ENCODE data around the gene KCNH6.

KCNH6 gene

GRCh38 chr17:63486317-63487013, 36.7 kb upstream of the KCNH6 start:
- no peak for DNase-seq (ENCODE audit: low read depth in 2 of 3, low spot score in 2 of 3)

DNA sequence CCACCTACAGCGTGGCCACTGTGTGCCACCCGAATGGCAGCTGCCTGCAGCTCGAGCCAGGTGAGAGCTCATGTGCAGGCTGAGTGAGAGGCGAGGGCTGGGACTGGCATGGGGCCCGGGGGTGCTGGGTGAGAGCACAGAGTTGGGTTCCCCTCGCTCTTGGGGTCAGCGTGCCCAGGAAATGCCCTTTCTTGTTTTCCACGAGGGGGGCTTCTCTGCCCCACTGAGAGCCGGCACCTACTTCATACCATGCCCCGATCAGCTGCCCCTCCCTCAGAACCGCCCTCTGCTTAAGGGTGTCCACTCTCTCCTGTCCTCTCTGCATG, 36.2 kb upstream of the KCNH6 start:
- no peak for DNase-seq (ENCODE audit: low read depth in 2 of 3, low spot score in 2 of 3)

DNA sequence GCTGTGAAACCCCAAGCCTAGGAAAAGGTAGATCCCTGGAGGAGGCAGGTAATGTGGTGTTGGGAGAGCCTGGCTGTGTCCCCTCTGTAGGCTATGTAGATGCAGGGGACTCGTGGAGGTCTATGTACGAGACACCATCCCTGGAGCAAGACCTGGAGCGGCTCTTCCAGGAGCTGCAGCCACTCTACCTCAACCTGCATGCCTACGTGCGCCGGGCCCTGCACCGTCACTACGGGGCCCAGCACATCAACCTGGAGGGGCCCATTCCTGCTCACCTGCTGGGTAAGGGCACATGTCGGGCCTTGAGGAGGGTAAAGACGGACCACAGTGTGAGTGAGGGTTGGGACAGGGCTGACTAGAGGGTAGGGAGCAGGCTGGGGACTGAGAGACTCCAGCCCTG, 34.3 kb upstream of the KCNH6 start:
- no peak for DNase-seq (ENCODE audit: low read depth in 2 of 3, low spot score in 2 of 3)

- no peak for DNase-seq (ENCODE audit: low read depth in 2 of 3, low spot score in 2 of 3)
These were observed 33.9 kb upstream of the KCNH6 start for GRCh38 chr17:63489291-63489690.

GRCh38 chr17:63490329-63490728, 32.8 kb upstream of the KCNH6 start:
- DNase-seq (ENCODE audit: low read depth in 2 of 3, low spot score in 2 of 3), result no peak

- DNase-seq (ENCODE audit: low read depth in 2 of 3, low spot score in 2 of 3), result no peak
These were observed 32.2 kb upstream of the KCNH6 start for GRCh38 chr17:63490858-63491400.

DNA sequence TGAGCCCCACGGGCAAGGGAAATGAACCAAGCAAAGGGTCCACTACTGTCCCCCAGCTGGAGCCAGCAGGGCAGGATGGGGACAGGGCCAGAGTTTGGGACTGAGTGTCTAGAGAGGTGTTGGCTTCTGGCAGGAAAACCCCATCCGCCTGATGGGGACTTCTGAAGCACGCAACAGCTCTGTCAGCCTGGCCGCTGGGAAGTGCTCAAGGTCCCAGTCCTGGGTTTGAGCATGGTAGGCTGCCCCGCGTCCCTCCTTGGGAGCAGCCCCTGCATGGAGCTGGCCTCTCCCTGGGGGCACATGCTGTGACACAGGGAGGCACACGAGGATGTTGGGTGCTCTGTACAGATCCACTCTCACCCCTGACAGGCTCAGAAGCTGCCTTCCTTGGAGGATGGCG, 31.7 kb upstream of the KCNH6 start:
- no peak for DNase-seq (ENCODE audit: low read depth in 2 of 3, low spot score in 2 of 3)

GRCh38 chr17:63491977-63492618, 31.1 kb upstream of the KCNH6 start:
- DNase-seq (ENCODE audit: low read depth in 2 of 3, low spot score in 2 of 3), result no peak

DNA sequence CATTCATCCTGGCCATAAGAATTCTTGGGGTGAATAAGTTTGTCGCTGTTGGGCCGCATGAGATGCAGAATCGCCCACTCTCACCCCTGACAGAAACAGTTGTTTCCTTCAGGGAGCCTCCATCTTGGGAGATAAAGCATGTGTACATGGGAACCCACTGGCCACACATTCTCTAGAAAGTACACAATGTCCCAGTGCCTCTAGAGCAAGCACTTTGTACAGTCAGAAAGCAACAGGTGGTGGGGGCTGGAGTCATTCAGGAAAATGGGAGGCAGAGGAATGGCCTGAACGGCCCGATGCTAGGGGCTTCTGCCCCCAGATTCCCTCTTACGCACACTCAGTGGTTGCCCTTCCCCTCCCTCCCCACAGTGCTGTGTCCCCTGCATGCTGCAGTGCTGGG, 30.2 kb upstream of the KCNH6 start:
- DNase-seq (ENCODE audit: low read depth in 2 of 3, low spot score in 2 of 3), result no peak

DNA sequence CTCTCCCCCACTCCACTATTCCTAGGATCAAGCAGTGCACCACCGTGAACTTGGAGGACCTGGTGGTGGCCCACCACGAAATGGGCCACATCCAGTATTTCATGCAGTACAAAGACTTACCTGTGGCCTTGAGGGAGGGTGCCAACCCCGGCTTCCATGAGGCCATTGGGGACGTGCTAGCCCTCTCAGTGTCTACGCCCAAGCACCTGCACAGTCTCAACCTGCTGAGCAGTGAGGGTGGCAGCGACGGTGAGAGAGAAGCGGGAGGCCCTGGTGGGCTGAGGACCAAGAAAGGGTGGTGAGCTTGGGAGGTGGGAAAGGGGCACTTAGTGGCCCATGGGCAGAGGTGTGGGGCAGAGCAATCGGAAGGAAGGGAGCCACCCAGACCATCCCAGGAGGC, 29.7 kb upstream of the KCNH6 start:
- DNase-seq (ENCODE audit: low read depth in 2 of 3, low spot score in 2 of 3), result no peak

- DNase-seq (ENCODE audit: low read depth in 2 of 3, low spot score in 2 of 3), result no peak
These were observed 28.7 kb upstream of the KCNH6 start for GRCh38 chr17:63494300-63494928.

- DNase-seq (ENCODE audit: low read depth in 2 of 3, low spot score in 2 of 3), result no peak
These were observed 27.7 kb upstream of the KCNH6 start for GRCh38 chr17:63495491-63495890.

- no peak for DNase-seq (ENCODE audit: low read depth in 2 of 3, low spot score in 2 of 3)
These were observed 27.0 kb upstream of the KCNH6 start for GRCh38 chr17:63496177-63496576.

- DNase-seq (ENCODE audit: low read depth in 2 of 3, low spot score in 2 of 3), result no peak
These were observed 26.3 kb upstream of the KCNH6 start for GRCh38 chr17:63496663-63497400.

GRCh38 chr17:63497708-63498483, 25.3 kb upstream of the KCNH6 start:
- DNase-seq (ENCODE audit: low read depth in 2 of 3, low spot score in 2 of 3), result no peak

GRCh38 chr17:63498626-63499195, 24.4 kb upstream of the KCNH6 start:
- DNase-seq (ENCODE audit: low read depth in 2 of 3, low spot score in 2 of 3), result no peak

GRCh38 chr17:63500543-63501390, 22.4 kb upstream of the KCNH6 start:
- DNase-seq (ENCODE audit: low read depth in 2 of 3, low spot score in 2 of 3), result no peak

GRCh38 chr17:63503341-63503705, 19.8 kb upstream of the KCNH6 start:
- no peak for DNase-seq (ENCODE audit: low read depth in 2 of 3, low spot score in 2 of 3)

DNA sequence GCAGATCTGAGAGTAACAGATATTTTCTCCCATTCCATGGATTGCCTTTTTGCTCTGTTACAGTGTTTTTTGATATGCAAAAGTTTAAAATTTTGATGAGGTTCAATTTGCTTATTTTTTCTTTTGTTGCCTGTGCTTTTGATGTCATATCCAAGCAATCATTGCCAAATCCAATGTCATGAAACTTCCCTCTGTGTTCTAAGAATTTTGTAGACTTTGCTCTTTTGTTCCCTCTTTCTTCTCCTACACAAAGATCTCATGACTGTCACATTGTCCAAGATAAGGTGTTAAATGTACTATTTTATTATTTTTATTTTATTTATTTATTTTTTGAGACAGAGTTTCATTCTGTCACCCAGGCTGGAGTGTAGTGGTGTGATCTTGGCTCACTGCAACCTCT, 18.9 kb upstream of the KCNH6 start:
- DNase-seq (ENCODE audit: low read depth in 2 of 3, low spot score in 2 of 3), result no peak

DNA sequence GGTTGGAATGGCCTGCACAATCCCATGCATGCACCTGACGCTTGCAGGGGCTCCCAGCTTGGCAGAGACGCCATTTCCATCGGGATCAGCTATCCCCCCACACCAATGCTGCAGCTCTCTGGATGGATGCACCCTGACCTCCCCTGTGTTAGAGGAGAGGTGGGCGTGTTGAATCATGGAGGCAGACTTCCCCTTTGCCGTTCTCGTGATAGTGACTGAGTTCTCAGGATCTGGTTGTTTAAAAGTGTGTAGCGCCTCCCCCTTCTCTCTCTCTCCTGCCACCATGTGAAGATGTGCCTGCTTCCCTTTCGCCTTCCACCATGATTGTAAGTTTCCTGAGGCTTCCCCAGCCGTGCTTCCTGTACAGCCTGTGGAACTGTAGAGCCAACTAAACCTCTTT, 17.8 kb upstream of the KCNH6 start:
- DNase-seq (ENCODE audit: low read depth in 2 of 3, low spot score in 2 of 3), result no peak

Measured in activated CD8-positive, alpha-beta memory T cell treated with anti-CD3 and anti-CD28 coated beads for 48 hours (primary cell).